GM18858 (cell line): ENCODE results near the gene TRIM32.

Experiments
- ATAC-seq: cut with Tn5 transposase; IDR thresholded peaks from one replicate; pipeline ENCODE4 v1.9.1; 2021; ENCODE audit not compliant: unreplicated experiment

Gene TRIM32

DNA sequence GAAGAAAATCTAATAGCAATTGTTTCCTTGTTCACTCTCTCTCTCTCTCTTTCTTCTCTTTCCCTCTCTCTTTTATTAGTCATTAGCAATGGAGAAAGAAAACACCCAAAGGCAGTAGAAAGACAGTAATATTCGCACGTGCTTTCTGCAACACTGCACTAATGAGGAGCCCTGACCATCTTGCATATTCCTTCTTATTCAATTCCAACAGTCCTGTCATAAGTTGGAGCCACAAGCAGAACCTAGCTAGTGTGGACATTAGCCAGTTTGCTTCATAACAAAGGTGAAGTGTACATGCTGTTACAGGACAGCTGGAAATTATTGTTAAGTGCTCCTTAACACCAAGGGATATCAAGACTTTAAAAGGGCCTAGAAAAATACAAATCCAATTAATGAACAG lies 63.4 kb downstream of the TRIM32 start:
- no peak for ATAC-seq
